HCT116 (cell line): ENCODE measurements around the gene GNAS-AS1. TPM values are rescaled to one million over a fixed set of nuclear protein-coding genes. Genes with fewer than 3 reads are reported as not detected.

ENCODE experiments used
- ATAC-seq: fragments of 200-7000 bp; cut with Tn5 transposase; 2 replicates; pipeline ENCODE4 v1.9.1; 2020; ENCODE audit warnings: mild to moderate bottlenecking, moderate library complexity
- BruUV-seq: library from RNA; stranded (reverse); fragments of 400-500 nt; replicated peaks from 2 replicates; lab custom pipeline; 2021; lab: Mats Ljungman, UMichigan
- CTCF ChIA-PET: fragments of 300-600 bp; sonication (Branson Sonifier 250); formaldehyde crosslinking; loops from one replicate; lab custom pipeline; 2021; ENCODE audit warnings: antibody characterized with exemption; lab: Charles Lee
- POLR2A ChIA-PET: fragments of 300-600, 350-600 bp; sonication (Branson Sonifier 250); formaldehyde crosslinking; loops from one replicate; lab custom pipeline; 2021; ENCODE audit warnings: antibody characterized with exemption; lab: Charles Lee
- RAD21 ChIA-PET, 2 experiments: fragments of 300-600 bp; sonication (Branson Sonifier 250); formaldehyde crosslinking; loops; one replicate each; lab custom pipeline; 2023; ENCODE audit warnings: low total read pairs in 2 of 2; ENCODE audit not compliant: uncharacterized antibody in 2 of 2, unreplicated experiment in 2 of 2, low non-redundant PET in 1 of 2; lab: Charles Lee
- DNase-seq: peaks from one replicate; pipeline ENCODE4 v3.0.0-alpha.2; 2010; ENCODE audit warnings: low read depth, low spot score
- H2AFZ ChIP-seq: fragments of 200-600 bp; shearing (Covaris generic), sonication (generic); 2 replicates; pipeline ENCODE4 v1.6.1; 2017; ENCODE audit warnings: low read depth, mixed run types, mixed read lengths, antibody characterized with exemption, low read length; ENCODE audit not compliant: poor library complexity, severe bottlenecking
- H3K27ac ChIP-seq: 2 replicates; pipeline ENCODE4 v1.5.1; 2012; ENCODE audit warnings: low read depth, low read length
- H3K27me3 ChIP-seq: fragments of 200-600 bp; sonication (generic); 2 replicates; pipeline ENCODE4 v1.6.1; 2016; ENCODE audit warnings: mixed run types, low read length, mixed read lengths; ENCODE audit not compliant: insufficient read depth
- H3K36me3 ChIP-seq, 2 experiments: fragments of 200-500 bp in 1 of 2; fragments of 200-600 bp in 1 of 2; sonication (Bioruptor generic) in 1 of 2; sonication (generic) in 1 of 2; 2 replicates each; pipeline versions ENCODE4 v1.5.1 to v1.6.1; 2014 to 2016; ENCODE audit warnings: low read length in 2 of 2, inconsistent platforms in 1 of 2, mixed read lengths in 1 of 2, mixed run types in 1 of 2; ENCODE audit not compliant: insufficient read depth in 2 of 2, control insufficient read depth in 1 of 2
- H3K4me1 ChIP-seq, 2 experiments: fragments of 200-600 bp in 1 of 2; sonication (generic) in 1 of 2; 2 replicates each; pipeline versions ENCODE4 v1.5.1 to v1.6.1; 2012 to 2017; ENCODE audit warnings: low read length in 2 of 2, inconsistent platforms in 1 of 2, mild to moderate bottlenecking in 1 of 2, mixed read lengths in 1 of 2, mixed run types in 1 of 2, moderate library complexity in 1 of 2; ENCODE audit not compliant: insufficient read depth in 2 of 2, control insufficient read depth in 1 of 2
- H3K4me2 ChIP-seq: fragments of 200-600 bp; sonication (generic); 2 replicates; pipeline ENCODE4 v1.6.1; 2017; ENCODE audit warnings: mixed run types, low read length, mixed read lengths
- H3K4me3 ChIP-seq, 2 experiments: fragments of 200-600 bp in 1 of 2; sonication (generic) in 1 of 2; replicated peaks in 1 of 2; 2 replicates each; pipeline ENCODE4 v1.5.1; 2011 to 2016; ENCODE audit warnings: low read length in 2 of 2, control low read depth in 1 of 2, low read depth in 1 of 2, mild to moderate bottlenecking in 1 of 2, mixed read lengths in 1 of 2, mixed run types in 1 of 2
- H3K79me2 ChIP-seq: fragments of 200-600 bp; sonication (generic); 2 replicates; pipeline ENCODE4 v1.6.1; 2017; ENCODE audit warnings: mild to moderate bottlenecking, mixed run types, low read length, moderate library complexity, mixed read lengths; ENCODE audit not compliant: insufficient read depth
- H3K9ac ChIP-seq: fragments of 200-600 bp; sonication (generic); 2 replicates; pipeline ENCODE4 v1.6.1; 2016; ENCODE audit warnings: low read length, mixed read lengths
- H3K9me2 ChIP-seq: fragments of 200-600 bp; sonication (generic), shearing (Covaris generic); 2 replicates; pipeline ENCODE4 v1.6.1; 2017; ENCODE audit warnings: mixed run types, mild to moderate bottlenecking, moderate library complexity; ENCODE audit not compliant: insufficient read depth
- H3K9me3 ChIP-seq, 2 experiments: fragments of 200-500 bp in 1 of 2; fragments of 200-600 bp in 1 of 2; sonication (Bioruptor generic) in 1 of 2; sonication (generic) in 1 of 2; 2 replicates each; pipeline ENCODE4 v1.6.1; 2014 to 2017; ENCODE audit warnings: low read length in 2 of 2, mixed read lengths in 2 of 2, inconsistent platforms in 1 of 2, low read depth in 1 of 2, mild to moderate bottlenecking in 1 of 2, mixed run types in 1 of 2, moderate library complexity in 1 of 2; ENCODE audit not compliant: control insufficient read depth in 1 of 2, insufficient read depth in 1 of 2
- H4K20me1 ChIP-seq: fragments of 200-600 bp; sonication (generic), shearing (Covaris generic); 2 replicates; pipeline ENCODE4 v1.6.1; 2017; ENCODE audit warnings: mixed run types, mild to moderate bottlenecking, moderate library complexity; ENCODE audit not compliant: insufficient read depth
- CBX3 ChIP-seq: IDR thresholded peaks from 2 replicates; pipeline ENCODE4 v1.6.1; 2012; ENCODE audit warnings: low read depth
- CEBPB ChIP-seq: IDR thresholded peaks from 2 replicates; pipeline ENCODE4 v1.6.1; 2012; ENCODE audit warnings: low read depth
- EGR1 ChIP-seq: IDR thresholded peaks from 2 replicates; pipeline ENCODE4 v1.6.1; 2012; ENCODE audit warnings: low read depth
- ELF1 ChIP-seq: IDR thresholded peaks from 2 replicates; pipeline ENCODE4 v1.6.1; 2012; ENCODE audit warnings: low read depth, borderline replicate concordance
- EZH2 ChIP-seq: fragments of 200-600 bp; sonication (generic); IDR thresholded peaks from 2 replicates; pipeline ENCODE4 v1.6.1; 2017; ENCODE audit warnings: antibody characterized with exemption, mixed run types
- EZH2phosphoT487 ChIP-seq: fragments of 200-600 bp; IDR thresholded peaks from 2 replicates; pipeline ENCODE4 v1.6.1; 2018; ENCODE audit warnings: antibody characterized with exemption, borderline replicate concordance
- FOSL1 ChIP-seq: IDR thresholded peaks from 2 replicates; pipeline ENCODE4 v1.6.1; 2012; ENCODE audit warnings: low read depth
- POLR2AphosphoS5 ChIP-seq: IDR thresholded peaks from 2 replicates; pipeline ENCODE4 v1.6.1; 2011; ENCODE audit warnings: mild to moderate bottlenecking, low read depth, low read length, moderate library complexity
- RAD21 ChIP-seq: IDR thresholded peaks from 2 replicates; pipeline ENCODE4 v1.6.1; 2012; ENCODE audit warnings: low read depth, mild to moderate bottlenecking
- SP1 ChIP-seq: IDR thresholded peaks from 2 replicates; pipeline ENCODE4 v1.6.1; 2012; ENCODE audit warnings: low read depth
- TCF7L2 ChIP-seq: IDR thresholded peaks from 2 replicates; pipeline ENCODE4 v1.7.0; 2011; ENCODE audit warnings: borderline replicate concordance, inconsistent platforms; ENCODE audit not compliant: insufficient read depth, insufficient read length; ENCODE audit errors: extremely low read depth
- YY1 ChIP-seq: IDR thresholded peaks from 2 replicates; pipeline ENCODE4 v1.6.1; 2011; ENCODE audit warnings: low read length, low read depth, moderate library complexity, mild to moderate bottlenecking; ENCODE audit not compliant: insufficient replicate concordance; ENCODE audit errors: extremely low read depth
- ZNF274 ChIP-seq: fragments of 200-500 bp; sonication (Bioruptor generic); IDR thresholded peaks from 2 replicates; pipeline ENCODE4 v1.6.1; 2014; ENCODE audit warnings: mild to moderate bottlenecking, low read depth, low read length, inconsistent platforms
- intact Hi-C: fragments of 100-400 bp; cut with micrococcal nuclease; formaldehyde crosslinking; loops from 2 replicates; pipeline ENCODE4 v1.10.0; 2022
- total RNA-seq: library from RNA; stranded (reverse); gene quantifications from one replicate; pipeline ENCODE4 v1.2.1, GENCODE V29; 2021; ENCODE audit not compliant: unreplicated experiment
- TF ChIP-seq, protein P1 (sequence below): IDR thresholded peaks from 2 replicates; pipeline ENCODE4 v1.6.1; 2011; ENCODE audit warnings: mild to moderate bottlenecking, low read length, moderate library complexity; ENCODE audit not compliant: insufficient replicate concordance; ENCODE audit errors: extremely low read depth

GNAS-AS1 gene
- total RNA-seq, 1 experiment from 2014 or later: not detected

DNA sequence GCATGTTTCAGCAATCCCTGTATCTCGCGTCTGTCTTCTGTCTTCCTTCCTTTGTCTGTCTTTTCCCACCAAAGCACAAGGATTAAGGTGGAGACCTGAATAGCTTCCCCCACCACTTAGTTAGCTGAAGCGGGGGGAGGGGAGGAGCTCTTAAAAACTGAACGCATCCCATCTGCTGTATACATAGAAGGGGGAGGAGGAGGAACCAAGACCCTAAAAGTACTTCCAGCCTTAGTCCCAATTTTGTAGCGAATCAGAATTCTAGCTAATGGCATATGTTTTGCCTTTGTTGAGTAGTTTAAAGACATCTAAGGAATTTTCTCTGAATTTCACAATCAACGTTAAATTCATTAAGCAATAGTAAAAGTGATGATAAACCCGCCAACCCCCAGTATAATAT is 49.7 kb upstream of the GNAS-AS1 start:
- no peaks in the 10 kb centered on the region for H3K27me3 ChIP-seq
- intact Hi-C loops: loop anchor here (10.0 kb wide), 1 partner anchor 84 kb away; the partner anchor contains the start of gene NELFCD
- peaks cover 98% of the 10 kb centered on the region for H3K79me2 ChIP-seq
- no peak overlapping the region for H3K27ac ChIP-seq
- no peak for ATAC-seq
- no peaks in the 10 kb centered on the region for H3K9me3 ChIP-seq
- H2AFZ ChIP-seq: no peak overlapping the region
- H3K4me3 ChIP-seq: no peak overlapping the region
- no TSS peak for BruUV-seq
- H3K9ac ChIP-seq: no peak overlapping the region
- RAD21 ChIA-PET: no interaction called here
- H3K9me2 ChIP-seq: no peaks in the 10 kb centered on the region
- no peak for DNase-seq
- no peak overlapping the region for H3K4me2 ChIP-seq
- no peak for TF ChIP-seq ELF1
- no peak for TF ChIP-seq EZH2
- TF ChIP-seq RAD21: no peak
- TF ChIP-seq CEBPB: no peak
- TF ChIP-seq EZH2phosphoT487: no peak
- no peak for TF ChIP-seq TCF7L2
- no peak for TF ChIP-seq FOSL1
- no peak for TF ChIP-seq POLR2AphosphoS5
- TF ChIP-seq CBX3: no peak
- TF ChIP-seq YY1: no peak
- no peak for TF ChIP-seq EGR1
- TF ChIP-seq ZNF274: no peak
- TF ChIP-seq, protein P1, sequence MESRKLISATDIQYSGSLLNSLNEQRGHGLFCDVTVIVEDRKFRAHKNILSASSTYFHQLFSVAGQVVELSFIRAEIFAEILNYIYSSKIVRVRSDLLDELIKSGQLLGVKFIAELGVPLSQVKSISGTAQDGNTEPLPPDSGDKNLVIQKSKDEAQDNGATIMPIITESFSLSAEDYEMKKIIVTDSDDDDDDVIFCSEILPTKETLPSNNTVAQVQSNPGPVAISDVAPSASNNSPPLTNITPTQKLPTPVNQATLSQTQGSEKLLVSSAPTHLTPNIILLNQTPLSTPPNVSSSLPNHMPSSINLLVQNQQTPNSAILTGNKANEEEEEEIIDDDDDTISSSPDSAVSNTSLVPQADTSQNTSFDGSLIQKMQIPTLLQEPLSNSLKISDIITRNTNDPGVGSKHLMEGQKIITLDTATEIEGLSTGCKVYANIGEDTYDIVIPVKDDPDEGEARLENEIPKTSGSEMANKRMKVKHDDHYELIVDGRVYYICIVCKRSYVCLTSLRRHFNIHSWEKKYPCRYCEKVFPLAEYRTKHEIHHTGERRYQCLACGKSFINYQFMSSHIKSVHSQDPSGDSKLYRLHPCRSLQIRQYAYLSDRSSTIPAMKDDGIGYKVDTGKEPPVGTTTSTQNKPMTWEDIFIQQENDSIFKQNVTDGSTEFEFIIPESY: no peak
- no peak for TF ChIP-seq SP1
- POLR2A ChIA-PET: no interaction called here
- CTCF ChIA-PET: no interaction called here
- peaks cover 26% of the 10 kb centered on the region; the same call in 1 of the 2 replicates for H4K20me1 ChIP-seq
- no peaks in the 10 kb centered on the region for H3K4me1 ChIP-seq
- peaks cover 51 to 52% of the 10 kb centered on the region in 2 experiments for H3K36me3 ChIP-seq
